ENCODE results near the gene ZNF446.

Gene ZNF446

DNA sequence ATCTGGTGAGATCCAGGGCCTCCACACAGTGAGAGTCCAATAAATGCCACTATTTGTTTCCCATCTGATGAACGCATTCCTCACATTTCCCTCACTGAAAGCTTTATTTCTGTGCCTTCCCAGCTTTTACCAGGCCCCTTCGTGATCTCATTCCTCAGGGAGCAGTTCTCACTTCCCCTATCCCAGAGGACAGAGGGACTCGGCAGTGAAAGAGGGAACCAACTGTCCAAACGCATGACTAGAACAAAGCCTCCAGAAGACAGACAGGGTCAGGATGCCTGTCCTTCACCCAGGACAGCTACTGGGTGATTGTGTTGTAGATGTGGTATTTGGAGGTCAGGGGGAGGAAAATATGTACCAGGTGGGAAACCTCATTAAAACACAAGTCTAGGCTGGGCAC lies 45.5 kb downstream of the ZNF446 start:
- DNase-seq (ENCODE audit: extremely low read depth in 1 of 2, low read depth in 1 of 2): no peak

DNA sequence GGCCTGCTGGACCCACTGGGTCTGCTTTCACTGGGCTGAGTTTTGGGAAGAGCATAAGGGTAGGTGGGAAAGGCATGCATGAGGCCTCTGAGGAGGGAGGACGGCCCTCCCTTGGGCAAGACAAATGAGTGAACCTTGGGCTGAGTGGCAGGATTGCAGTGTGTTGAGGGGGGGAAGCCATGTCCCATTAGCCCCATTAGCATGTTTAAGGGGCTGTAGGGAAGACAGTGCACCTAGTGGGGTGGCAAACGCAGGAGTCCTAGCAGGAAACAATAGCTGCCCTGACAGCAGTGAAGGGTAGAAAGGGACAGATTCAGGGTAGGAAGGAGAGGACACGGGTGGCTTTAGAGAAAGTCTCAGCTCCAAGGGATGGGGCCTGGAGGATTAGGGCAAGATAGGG lies 46.6 kb downstream of the ZNF446 start:
- DNase-seq (ENCODE audit: extremely low read depth in 1 of 2, low read depth in 1 of 2): no peak

DNA sequence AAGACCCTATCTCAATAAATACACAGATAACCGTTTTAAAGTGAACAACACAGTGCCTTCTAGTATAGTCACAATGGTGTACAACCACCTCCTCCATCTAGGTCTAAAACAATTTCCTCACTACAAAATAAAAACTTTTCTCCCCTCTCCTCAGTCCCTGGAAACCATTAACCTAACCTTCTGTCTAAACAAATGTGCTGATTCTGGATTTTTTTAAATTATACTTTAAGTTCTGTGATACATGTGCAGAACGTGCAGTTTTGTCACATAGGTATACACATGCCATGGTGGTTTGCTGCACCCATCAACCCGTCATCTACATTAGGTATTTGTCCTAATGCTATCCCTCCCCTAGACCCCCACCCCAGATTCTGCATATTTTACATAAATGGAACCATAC lies 53.3 kb downstream of the ZNF446 start:
- no peak for DNase-seq (ENCODE audit: extremely low read depth in 1 of 2, low read depth in 1 of 2)

Data from stimulated activated CD8-positive, alpha-beta memory T cell treated with anti-CD3 and anti-CD28 coated beads, Interleukin-7, amount 100 ng/mL, for 48 hours (primary cell).